Measurements from ENCODE around the gene WWOX.

Gene WWOX

DNA sequence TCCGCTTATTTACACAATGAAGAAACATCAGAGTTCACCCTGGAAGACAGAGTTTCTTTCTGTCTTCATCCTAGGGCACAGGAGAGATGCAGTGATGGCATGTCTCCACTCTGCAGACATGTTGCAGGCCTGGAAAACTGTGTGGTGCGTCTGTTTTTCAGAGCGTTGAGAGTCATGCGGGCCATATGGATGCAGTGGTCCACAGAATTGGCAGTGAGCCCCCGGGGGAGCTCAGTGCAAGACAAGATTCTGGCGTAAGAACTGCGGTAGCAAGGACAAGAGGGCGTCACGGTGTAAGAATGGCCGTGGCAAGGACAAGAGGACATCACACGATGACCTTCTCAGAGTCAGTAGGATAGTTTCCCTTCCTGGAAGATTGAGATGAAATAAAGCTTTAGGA lies 847.1 kb downstream of the WWOX start:
- in situ Hi-C loops (cut with HindIII; ENCODE audit: low sequenced_read_pairs) = no loop called here

DNA sequence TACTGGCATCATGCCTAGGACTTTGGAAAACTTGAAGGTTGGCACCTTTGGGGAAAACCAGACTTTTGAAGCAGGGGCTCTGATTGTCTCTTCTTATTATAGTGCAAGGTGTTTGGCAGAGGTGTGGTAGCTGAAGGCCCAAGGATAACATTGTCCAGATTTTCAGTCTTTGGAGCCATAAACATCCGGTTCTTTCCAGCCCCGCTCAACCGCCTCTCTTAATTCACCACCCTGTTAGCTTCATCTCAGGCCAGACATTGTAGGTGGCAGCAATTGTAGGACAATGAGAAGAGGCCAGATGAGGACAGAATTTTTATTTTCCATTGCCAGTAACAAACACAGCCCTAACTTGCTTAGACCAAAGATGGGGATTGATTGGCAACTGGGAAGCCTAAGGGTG lies 851.3 kb downstream of the WWOX start:
- in situ Hi-C loops (cut with HindIII; ENCODE audit: low sequenced_read_pairs) = no loop called here

DNA sequence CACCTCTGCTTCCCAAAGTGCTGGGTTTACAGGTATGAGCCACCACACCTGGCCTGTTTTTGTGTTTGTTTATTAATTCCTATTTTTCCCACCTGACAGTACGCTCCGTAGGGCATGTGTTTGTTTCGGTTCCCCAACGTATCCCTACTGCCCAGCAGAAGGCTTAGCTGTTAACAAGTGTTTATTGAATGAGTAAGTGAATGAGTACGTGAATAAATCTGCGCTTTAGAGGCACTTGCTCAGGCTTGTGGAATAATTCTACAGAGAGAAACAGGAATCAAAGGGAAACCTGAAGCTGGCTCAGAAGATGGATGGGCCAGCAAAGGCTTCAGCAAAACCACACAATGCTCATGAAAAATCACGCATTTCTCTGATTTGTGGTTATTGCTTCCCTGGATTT lies 853.2 kb downstream of the WWOX start:
- in situ Hi-C loops (cut with HindIII; ENCODE audit: low sequenced_read_pairs) = no loop called here

DNA sequence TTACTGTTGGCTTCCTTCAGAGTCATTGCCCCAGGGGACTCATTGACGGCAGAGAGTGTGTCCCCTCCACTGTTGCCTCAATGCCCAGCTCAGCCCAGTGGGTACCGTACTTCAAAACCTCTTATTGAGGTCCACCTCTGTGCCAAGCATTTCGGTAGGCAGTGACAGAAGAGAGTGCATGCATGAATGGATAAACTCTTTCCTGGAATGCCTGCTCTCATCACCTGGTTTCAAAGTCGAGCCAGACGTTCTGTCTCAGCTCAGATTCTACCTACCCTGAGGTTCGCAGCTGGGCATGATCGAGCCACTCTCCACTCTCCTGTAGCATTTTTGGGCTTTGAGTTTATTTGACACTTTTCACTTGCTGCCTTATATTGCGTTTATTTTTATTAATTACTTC lies 854.1 kb downstream of the WWOX start:
- in situ Hi-C loops (cut with HindIII; ENCODE audit: low sequenced_read_pairs) = no loop called here

DNA sequence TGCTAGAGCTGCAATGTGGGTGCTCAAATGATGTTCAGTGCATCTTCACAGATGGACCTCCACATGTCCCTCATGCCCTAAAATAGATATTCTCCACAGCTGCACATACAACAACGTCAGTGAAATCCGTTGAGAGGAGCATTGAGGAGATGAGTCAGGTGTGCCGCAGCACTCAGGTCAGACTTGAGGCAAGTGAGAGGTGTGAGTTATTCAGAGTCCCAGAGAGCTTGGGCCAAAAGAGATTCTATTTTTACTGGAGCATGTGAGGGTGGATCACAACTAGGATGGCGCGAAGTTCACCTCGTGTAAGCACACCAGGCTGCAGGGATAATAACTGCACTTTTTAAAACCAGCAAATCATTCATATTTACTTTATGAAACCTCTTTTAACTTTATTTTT lies 855.8 kb downstream of the WWOX start:
- in situ Hi-C loops (cut with HindIII; ENCODE audit: low sequenced_read_pairs) = no loop called here

DNA sequence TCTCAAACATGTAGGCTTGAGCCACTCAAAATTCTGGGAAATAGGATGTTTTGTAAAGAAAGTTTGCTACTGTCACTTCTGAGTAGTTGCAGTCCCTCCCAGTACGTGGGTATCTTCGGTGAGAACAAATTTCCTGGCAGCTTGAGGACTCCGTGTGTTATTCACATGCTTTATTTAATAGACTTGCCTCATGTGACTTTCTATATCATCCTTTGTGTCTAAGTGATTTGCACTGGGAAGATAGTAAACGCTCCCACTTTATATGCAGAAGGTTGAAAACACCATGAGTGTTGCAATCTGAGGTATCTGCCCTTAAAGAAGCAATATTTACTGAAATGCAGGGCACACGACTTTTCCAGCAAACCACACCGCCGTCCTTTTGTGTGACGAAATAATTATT lies 857.4 kb downstream of the WWOX start:
- in situ Hi-C loops (cut with HindIII; ENCODE audit: low sequenced_read_pairs) = no loop called here

DNA sequence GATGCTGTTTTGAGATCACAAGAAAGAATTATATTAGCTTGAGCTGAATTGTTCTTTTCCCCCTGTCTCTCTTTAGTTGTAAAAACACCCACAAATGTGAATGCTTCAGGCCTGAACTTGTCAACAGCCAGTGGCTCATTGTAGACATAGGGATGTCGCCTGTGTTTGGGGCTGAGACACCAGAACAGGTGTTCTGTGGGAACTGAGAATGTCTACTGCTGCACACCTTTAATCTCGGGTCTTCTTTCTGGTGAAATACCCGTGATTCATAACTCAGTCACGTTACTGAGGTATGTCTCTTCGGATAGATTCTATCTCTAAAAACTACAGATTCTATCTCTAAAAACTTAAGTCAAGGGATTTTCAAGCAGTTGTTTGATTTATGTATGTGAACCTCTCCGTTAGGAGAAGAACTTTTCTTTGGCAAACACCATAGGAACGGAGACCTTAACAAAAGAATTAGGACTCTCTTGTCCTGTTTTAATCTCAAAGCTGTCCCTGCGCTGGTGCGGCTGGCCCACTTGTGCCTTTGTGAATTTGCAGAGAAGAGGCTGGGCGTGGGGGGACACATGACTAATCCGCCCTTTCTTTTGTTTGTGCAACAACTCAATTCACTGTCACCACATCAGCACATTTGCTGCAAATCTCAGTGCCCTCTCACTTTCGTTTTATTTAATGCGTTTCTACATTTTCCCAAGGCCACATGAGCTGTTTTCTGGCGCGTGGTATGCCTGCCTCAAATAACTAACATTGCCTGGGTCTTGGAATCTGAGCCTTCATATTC lies 858.1 kb downstream of the WWOX start:
- in situ Hi-C loops (cut with HindIII; ENCODE audit: low sequenced_read_pairs) = no loop called here

DNA sequence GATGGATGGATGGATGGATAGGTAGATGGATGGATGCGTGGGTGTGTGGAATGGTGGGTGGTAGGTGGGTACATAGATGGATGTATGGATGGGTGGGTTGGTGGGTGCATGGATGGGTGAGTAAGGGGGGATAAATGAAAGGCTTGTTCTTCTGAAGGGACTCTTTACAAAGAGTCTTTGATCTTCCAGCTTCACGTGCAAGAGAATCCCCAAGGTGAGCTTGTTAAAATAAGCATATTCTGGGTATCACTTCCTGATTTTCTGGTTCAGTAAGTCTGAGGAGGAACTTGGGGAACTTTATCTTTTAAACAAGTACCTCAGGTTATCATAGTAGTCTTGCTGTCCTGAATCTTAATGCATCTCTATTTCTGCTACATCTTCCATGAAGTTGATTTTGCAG lies 862.0 kb downstream of the WWOX start:
- in situ Hi-C loops (cut with HindIII; ENCODE audit: low sequenced_read_pairs) = no loop called here

DNA sequence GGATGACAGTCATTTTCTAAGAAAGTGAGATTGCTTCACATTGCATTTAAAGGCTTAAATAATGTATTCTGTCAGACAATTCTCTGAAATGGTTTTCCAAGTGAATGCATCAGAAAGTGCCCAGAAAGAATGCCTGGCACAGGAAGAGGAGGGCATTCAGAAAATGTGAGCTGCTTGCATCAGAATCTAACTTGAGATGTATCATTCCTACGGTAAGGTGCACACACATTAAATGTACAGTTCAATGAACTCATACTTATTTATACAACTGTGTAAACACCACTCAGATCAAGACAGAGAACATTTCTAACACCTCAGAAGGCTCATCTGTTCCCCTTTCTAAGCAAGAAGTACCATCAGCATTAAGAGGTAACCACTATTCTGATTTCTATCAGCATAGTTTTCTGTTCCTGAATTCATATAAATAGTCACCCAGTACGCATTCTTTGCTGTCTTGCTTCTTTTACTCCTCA lies 863.0 kb downstream of the WWOX start:
- in situ Hi-C loops (cut with HindIII; ENCODE audit: low sequenced_read_pairs) = no loop called here

DNA sequence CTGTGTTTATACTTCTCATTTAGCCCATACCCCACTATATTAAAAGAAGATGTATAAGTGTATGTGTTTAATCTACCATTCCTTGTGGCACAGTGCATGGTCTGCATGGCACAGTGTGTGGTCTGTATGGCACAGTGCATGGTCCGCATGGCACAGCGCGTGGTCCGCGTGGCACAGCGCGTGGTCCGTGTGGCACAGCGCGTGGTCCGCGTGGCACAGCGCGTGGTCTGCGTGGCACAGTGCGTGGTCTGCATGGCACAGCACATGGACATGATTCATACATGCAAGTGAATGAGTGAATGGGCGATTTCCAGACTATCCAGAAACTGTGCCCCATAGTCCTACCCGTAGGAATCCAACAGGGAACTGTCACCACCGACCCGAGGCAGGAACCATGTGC lies 868.5 kb downstream of the WWOX start:
- in situ Hi-C loops (cut with HindIII; ENCODE audit: low sequenced_read_pairs) = no loop called here

DNA sequence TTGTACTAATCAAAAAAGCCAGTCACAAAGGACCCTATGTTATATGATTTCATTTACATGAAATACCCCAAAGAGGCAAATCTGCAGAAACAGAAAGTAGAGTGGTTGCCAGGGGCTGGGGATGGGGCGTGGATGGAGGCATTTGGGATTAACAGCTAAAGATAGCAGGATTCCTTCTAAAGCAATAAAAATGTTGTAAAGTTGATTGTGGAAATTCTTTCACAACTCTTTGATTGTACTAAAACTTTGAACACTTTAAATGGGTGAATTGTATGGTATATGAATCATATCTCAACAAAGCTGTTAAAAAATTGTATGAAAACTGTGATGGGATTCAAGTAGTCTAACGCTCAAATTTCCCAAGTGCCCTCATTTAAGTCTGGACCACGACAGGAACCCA lies 870.3 kb downstream of the WWOX start:
- in situ Hi-C loops (cut with HindIII; ENCODE audit: low sequenced_read_pairs) = no loop called here

DNA sequence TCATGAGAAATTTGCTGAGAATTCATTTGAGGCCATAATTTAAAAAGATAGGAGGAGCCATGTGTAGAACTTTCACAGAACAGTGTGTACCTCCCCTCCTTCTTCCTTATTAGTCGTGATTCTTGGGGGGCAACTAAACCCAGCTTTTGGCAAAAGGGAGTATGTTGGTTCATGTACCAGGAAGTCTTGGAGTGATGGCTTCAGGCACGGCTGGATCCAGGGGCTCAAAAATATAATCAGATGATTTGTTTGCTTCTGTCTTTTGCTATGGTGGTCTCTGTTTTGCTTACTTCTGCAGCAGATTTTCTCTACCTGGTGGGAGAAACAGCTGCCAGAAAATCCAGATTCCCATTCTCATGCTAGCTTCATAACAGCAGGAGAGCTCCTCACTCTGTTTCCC lies 871.2 kb downstream of the WWOX start:
- in situ Hi-C loops (cut with HindIII; ENCODE audit: low sequenced_read_pairs) = no loop called here

DNA sequence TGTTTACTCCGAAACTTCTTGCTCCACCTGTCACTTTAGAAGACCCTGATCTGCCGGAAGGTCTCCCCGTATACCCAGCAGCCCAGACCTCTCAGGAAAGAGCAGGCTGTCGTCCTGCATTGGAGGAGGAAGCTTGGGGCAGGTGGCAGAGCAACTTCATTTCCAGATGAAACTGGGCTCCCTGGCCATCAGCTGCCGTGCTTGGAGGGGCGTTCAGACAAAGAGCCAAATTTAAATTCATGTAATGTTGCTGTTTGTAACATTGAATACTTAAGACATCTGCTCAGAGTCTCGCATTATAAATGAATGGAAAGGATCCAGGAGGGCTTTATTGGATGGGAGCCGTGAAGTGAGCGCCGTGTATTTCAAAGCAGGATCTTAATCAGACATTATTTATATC lies 872.6 kb downstream of the WWOX start:
- in situ Hi-C loops (cut with HindIII; ENCODE audit: low sequenced_read_pairs) = no loop called here

DNA sequence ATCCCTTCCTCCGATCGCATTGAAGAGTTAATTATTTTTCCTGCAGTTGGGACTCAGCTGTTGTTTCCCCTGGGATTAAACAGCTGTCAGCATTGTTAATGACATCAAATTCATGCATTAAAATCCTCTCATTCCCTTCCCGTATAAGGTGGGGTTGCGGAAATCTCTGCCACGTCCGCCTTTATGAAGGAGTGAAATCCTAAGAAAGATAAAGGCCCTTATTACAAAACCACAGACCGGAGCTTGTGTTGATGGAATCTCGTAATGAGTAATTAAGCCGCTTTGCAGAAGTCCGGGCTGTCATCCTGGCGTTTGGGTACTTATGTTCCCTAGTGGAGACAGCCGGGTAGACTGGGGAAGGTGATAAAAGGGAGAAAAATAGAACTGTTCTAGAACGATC lies 873.5 kb downstream of the WWOX start:
- in situ Hi-C loops (cut with HindIII; ENCODE audit: low sequenced_read_pairs) = no loop called here

DNA sequence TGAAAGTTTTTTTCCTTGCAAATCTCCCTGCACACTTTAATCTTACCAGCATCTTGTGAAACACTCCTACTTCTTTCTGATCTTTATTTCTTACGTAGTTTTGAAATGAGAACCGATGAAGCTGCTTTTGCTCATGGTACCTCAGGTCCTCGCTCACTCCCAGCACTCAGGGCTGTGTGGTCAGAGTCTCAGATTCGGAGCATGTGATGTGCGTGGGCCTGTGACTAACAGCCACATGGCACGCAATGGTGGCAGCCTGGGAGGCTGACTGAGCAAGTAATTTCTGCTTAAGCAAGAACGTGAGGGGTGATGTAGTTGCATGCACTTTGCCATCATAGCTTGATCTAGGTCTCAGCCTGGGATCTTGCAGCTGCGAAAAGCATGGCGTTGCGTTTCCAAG lies 876.8 kb downstream of the WWOX start:
- in situ Hi-C loops (cut with HindIII; ENCODE audit: low sequenced_read_pairs) = no loop called here

DNA sequence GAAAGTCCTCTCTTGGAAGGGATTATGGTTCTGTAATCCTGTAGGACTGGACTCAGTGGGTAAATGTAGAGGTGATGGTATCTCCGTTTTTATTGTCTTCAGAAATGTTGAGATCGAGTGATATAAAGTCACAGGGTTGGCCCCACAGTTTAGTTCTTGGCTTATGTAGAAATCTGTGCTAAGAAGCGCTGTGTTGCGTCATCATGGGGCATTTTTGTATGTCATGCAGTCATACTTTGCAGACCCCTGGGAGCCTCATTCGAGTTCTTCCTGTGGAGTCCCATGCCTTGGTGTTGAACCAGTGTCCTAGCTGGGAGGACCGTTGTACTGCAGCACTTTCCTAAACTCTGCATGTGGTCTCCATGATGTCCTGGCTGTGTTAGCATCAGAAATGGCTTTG lies 881.4 kb downstream of the WWOX start:
- in situ Hi-C loops (cut with HindIII; ENCODE audit: low sequenced_read_pairs) = no loop called here

DNA sequence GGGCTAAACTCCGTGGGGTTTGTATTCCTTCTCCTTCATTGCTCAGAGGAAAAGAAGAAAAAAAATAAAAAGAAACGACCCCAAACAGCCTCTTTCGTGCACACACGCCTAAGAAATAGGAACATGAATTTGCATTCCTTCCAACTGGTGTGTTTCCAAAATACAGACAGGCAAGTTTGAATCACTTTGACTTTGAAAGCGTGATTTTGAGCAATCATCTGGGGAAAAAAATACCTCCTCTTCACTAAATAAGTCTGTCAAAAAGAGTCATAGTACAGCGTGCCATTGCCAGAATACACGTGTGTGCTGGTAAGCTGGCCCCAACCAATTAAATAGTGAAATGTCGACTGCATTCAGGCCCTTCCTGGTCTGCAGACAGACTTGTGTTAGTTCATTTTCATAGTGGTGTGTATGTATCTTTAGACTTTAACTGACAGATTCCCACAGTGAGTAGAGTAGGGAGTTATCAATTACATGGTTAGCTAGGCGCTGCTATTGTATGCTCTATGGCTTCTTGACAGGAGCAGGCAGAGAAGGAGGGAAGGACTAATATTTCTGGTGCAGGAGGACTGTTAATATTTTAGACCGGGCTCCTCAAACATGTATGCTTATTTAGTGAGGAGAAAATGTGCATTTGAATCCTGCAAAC lies 882.8 kb downstream of the WWOX start:
- in situ Hi-C loops (cut with HindIII; ENCODE audit: low sequenced_read_pairs) = no loop called here

DNA sequence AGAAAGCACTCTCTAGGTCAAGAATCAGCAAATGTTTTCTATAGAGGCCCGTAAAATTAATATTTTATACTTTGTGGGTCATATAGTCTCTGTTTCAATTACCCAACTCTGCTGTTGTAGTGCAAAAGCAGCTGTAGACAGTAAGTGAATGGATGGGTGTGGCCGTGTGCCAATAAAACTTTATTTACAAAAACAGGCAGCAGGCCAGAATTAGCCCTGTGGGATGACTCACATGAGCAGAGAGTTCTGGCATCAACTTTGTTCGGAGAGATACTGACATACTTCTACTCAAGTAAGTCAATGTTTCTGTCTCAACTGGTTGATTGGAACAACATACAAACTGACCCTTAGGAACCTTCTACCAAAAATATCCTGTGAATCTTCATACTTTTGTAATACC lies 884.9 kb downstream of the WWOX start:
- in situ Hi-C loops (cut with HindIII; ENCODE audit: low sequenced_read_pairs) = no loop called here

DNA sequence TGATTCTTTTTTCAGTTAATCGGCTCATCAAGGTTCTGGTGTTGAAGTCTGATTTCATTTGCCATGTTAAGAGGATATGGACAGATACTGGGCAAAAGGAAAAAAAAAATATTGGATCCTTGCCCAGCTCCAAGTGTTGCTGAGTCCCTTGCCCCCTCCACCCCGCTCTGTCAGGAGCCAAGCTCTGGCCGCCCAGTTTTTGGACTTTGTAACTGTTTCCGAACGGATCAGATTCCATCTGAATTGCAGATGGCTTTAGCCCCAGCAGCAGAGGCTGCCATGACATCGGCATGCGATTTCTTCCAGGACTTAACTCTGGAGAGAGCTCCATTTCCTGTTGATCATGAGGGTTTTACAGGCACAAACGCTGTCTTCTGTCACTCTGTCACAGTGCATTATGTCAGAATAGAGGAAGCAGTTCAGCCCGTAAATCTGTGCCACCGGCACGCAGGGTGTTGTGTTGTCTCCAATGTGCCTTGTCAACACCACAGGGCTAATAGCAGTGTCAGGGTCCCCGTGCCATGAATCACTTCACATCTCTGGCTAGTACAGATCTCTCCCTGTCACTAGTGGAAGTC lies 885.5 kb downstream of the WWOX start:
- in situ Hi-C loops (cut with HindIII; ENCODE audit: low sequenced_read_pairs) = no loop called here

DNA sequence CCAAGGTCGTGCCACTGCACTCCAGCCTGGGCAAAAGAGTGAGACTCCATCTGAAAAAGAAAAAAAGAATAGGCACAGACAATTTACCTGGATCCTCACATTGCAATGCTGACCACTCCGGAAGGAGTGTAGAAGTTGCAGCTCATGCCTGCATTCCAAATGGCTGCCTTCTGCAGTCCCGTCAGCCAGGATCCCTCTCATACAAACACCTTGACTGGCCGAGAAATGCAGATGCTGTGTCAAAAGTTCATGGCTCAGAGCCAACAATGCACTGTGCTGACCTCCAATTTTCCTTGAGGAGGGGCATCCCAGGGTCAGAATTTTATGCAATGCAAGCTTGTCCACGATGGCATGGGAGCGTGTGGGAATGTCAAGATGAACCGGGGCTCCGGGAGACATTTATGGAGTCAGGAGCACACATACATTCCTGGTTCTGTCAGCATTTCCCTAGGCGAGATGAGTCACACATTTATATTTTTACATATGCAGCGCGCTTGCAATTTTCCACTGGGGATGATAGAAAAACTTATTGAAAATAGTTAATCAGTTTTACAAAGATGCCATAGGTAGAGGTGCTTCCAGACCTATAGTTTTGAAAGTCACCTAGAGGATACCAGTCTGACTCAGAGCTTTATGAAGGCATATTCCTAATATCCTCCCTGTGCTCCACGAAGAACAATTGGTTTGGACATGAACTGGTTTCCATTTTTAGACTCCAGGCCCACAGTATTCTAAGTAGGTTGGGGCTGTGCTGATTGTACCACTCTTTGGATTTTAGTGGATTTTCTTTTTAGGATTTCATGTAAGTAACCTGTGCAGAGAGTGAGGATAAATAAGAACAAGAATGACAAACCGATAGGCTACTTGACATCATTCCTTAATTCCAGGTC lies 886.5 kb downstream of the WWOX start:
- in situ Hi-C loops (cut with HindIII; ENCODE audit: low sequenced_read_pairs) = no loop called here

DNA sequence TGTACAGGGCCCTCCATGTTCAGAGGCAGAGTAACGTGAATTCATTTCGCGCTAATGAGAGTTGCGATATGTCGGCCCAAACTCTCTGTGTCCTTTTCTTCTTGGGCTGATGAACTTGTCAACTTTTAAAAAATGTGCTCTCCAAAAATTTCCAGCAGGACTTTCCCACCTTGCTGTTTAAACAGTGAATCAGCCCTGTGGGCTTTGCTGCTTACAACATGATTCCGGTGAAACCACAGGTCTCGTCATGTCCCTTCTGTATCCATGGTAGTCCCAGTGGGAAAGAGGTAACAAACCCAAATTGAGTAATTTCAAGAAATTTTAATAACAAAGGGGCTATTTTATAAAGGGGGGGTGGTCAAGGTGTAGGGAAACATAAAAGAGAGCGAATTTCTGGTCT lies 888.2 kb downstream of the WWOX start:
- in situ Hi-C loops (cut with HindIII; ENCODE audit: low sequenced_read_pairs) = no loop called here
